GM12891 (cell line): ENCODE measurements around the gene KAT5.

Source experiments
- PAX5 ChIP-seq: IDR thresholded peaks from 2 replicates; pipeline ENCODE4 v1.6.1; 2011; ENCODE audit warnings: low read length, moderate library complexity, mild to moderate bottlenecking; ENCODE audit not compliant: insufficient read depth, severe bottlenecking
- POLR2A ChIP-seq: IDR thresholded peaks from 2 replicates; pipeline ENCODE4 v1.6.1; 2011; ENCODE audit warnings: low read depth, low read length, control low read depth
- POLR2AphosphoS5 ChIP-seq: IDR thresholded peaks from 2 replicates; pipeline ENCODE4 v1.6.1; 2011; ENCODE audit warnings: low read depth, low read length, control low read depth
- POU2F2 ChIP-seq: IDR thresholded peaks from 2 replicates; pipeline ENCODE4 v1.6.1; 2011; ENCODE audit warnings: low read depth, mild to moderate bottlenecking, control low read depth, low read length, moderate library complexity
- SPI1 ChIP-seq: IDR thresholded peaks from 2 replicates; pipeline ENCODE4 v1.6.1; 2011; ENCODE audit warnings: low read depth, low read length, control low read depth
- TAF1 ChIP-seq: IDR thresholded peaks from 2 replicates; pipeline ENCODE4 v1.6.1; 2011; ENCODE audit warnings: low read depth, low read length, control low read depth

DNA sequence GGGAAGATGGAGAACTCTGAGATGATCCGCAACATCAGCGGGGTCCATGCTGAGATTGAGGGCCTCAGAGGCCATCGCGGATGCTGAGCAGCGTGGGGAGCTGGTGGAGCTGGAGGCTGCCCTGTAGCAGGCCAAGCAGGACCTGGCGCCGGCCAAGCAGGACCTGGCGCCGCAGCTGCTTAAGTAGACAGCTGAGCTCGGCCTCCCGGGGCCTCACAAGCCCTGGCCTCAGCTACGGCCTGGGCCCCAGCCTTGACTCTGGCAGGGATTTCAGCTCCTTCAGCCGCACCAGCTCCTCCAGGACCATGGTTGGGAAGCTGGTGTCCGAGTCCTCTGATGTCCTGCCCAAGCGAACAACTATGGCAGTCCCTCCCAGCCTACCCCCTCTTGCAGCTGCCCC lies 15.8 kb downstream of the KAT5 start:
- no peak for TF ChIP-seq POLR2A
- TF ChIP-seq POLR2AphosphoS5 = no peak
- TF ChIP-seq POU2F2 = no peak
- TF ChIP-seq TAF1 = no peak
- no peak for TF ChIP-seq SPI1
- TF ChIP-seq PAX5 = no peak
